ENCODE measurements around the gene CIT. TPM values are rescaled to one million over a fixed set of nuclear protein-coding genes. Genes with fewer than 3 reads are reported as not detected.

CIT gene
- total and polyA plus RNA-seq, 9 of the 15 experiments (the other 6 are each of a cell fraction or from before 2014, with no cell fraction given), result 1.1 to 46.7 (median 21.3) TPM

GRCh38 chr12:119718141-119718540 is 159.0 kb downstream of the CIT start:
- Histone ChIP-seq H3K4me1 (replicated peaks in 1 of 2; ENCODE audit: control insufficient read depth in 2 of 2, insufficient read depth in 2 of 2, low read length in 2 of 2) (0 out of 5 replicates have a peak, but pooled peaks cover 0 to 2% of the 10 kb centered on the region in 2 experiments), H3K4me3 (no peak overlapping the region), H3K9me3 (replicated peaks; ENCODE audit: control insufficient read depth, insufficient read depth, low read depth, low read length) (no peaks in the 10 kb centered on the region), H3K27ac (ENCODE audit: extremely low read depth, low read depth, low read length) (no peak overlapping the region), H4K20me1 (replicated peaks; ENCODE audit: control insufficient read depth, insufficient read depth, low read length) (no peaks in the 10 kb centered on the region), H3K4me2 (ENCODE audit: insufficient read depth, low read length) (no peak overlapping the region), H3K27me3 (ENCODE audit: control insufficient read depth in 2 of 2, insufficient read depth in 2 of 2, low read length in 2 of 2) (no peaks in the 10 kb centered on the region), H3K9ac (ENCODE audit: insufficient read depth in 1 of 2, low read depth in 2 of 2, low read length in 2 of 2) (no peak overlapping the region), H3K79me2 (ENCODE audit: control insufficient read depth, insufficient read depth, low read length) (no peaks in the 10 kb centered on the region), H3K36me3 (ENCODE audit: control insufficient read depth, insufficient read depth, low read length) (peaks cover 70% of the 10 kb centered on the region), H2AFZ (ENCODE audit: low read depth, low read length) (no peak overlapping the region), H3K9me1 (ENCODE audit: control insufficient read depth, insufficient read depth, low read length) (no peaks in the 10 kb centered on the region)
- ChIA-PET POLR2A (interaction anchor here (0.6 to 3.0 kb wide), 2 partner anchors 9 to 1654 kb away, joined by 3 to 19 read pairs; no protein-coding TSS in a partner anchor), CTCF (ENCODE audit: low intra/inter-chr PET ratio) (no interaction called here)
- WGBS (ENCODE audit: insufficient coverage, low coverage, missing lambda C conversion rate), result 94% methylated on average over 17 of the region's 17 CpGs
- no peak for DNase-seq (ENCODE audit: extremely low read depth in 1 of 4, low spot score in 3 of 4)
- BruUV-seq (replicated peaks), result no TSS peak
- FAIRE-seq, result no peak
- in situ Hi-C loops (cut with MboI) (no loop called here), intact Hi-C loops (cut with micrococcal nuclease) (no loop called here)
- ATAC-seq, result no peak
- no peak for TF ChIP-seq ATF4 (CRISPR knock-in tag; IDR thresholded peaks at IDR 0.05)
- TF ChIP-seq NFRKB (IDR thresholded peaks at IDR 0.05; ENCODE audit: low read depth), result no peak
- no peak for TF ChIP-seq ZNF41 (CRISPR knock-in tag; conservative IDR thresholded peaks at IDR 0.05)
- no peak for TF ChIP-seq CBFA2T2 (conservative IDR thresholded peaks at IDR 0.05)
- TF ChIP-seq MEF2D (tag; conservative IDR thresholded peaks at IDR 0.05; ENCODE audit: low read depth), result no peak
- TF ChIP-seq GATAD2A (IDR thresholded peaks at IDR 0.05), result no peak
- TF ChIP-seq ZBTB8A (IDR thresholded peaks at IDR 0.05; ENCODE audit: partially characterized antibody), result no peak

All from K562 (cell line).